C4-2B (cell line): ENCODE results near the gene RELN.

Source experiments
- ZFX ChIP-seq: fragments of 450-650 bp; IDR thresholded peaks from 2 replicates; pipeline ENCODE4 v1.6.1; 2017
- TF ChIP-seq, protein P1 (sequence below): fragments of 450-650 bp; conservative IDR thresholded peaks from 2 replicates; pipeline ENCODE4 v1.5.1; 2017; ENCODE audit warnings: mild to moderate bottlenecking

DNA sequence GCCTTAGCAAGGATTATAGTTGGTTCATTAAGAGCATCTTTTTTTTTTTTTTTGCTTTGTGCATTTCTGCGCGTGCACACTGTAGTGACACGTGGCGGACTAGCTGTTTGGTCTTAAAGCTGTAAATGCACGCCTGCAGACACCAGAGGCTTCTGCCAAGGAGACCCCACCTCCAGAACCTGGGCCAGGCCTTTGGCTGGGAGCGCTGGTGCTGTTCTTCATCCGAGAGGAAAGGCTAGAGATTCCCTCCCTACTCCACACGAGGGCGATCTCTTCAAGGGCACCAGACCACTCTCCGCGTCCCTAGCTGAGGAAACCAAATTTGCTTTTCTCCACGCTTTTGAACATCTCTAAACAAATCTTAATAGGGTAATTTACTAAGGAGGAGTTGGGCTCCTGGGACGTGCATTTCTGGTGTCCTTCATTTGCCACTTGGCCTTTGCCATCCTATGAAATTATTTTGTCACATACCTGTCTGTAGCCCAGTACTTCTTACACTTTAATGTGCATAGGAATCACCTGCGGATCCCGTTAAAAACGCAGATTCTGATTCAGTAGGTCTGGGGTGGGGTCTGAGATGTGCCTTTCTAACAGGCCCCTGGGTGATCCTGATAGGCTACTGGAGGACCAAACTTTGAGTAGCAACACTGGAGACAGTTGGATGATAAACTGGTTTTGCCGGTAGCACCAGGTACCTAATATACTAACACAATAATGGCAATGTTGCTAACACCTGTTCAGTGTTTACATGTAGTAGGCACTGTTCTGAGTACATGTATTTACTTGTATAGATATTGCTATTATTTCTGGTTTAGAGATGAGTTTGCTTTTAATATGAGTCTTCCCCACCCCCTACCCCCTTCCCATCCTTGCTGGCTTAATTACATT lies 542.1 kb downstream of the RELN start:
- TF ChIP-seq, protein P1, sequence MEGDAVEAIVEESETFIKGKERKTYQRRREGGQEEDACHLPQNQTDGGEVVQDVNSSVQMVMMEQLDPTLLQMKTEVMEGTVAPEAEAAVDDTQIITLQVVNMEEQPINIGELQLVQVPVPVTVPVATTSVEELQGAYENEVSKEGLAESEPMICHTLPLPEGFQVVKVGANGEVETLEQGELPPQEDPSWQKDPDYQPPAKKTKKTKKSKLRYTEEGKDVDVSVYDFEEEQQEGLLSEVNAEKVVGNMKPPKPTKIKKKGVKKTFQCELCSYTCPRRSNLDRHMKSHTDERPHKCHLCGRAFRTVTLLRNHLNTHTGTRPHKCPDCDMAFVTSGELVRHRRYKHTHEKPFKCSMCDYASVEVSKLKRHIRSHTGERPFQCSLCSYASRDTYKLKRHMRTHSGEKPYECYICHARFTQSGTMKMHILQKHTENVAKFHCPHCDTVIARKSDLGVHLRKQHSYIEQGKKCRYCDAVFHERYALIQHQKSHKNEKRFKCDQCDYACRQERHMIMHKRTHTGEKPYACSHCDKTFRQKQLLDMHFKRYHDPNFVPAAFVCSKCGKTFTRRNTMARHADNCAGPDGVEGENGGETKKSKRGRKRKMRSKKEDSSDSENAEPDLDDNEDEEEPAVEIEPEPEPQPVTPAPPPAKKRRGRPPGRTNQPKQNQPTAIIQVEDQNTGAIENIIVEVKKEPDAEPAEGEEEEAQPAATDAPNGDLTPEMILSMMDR, result peak; percentile 98
- no peak for TF ChIP-seq ZFX
